Stimulated activated CD4-positive, alpha-beta T cell treated with anti-CD3 and anti-CD28 coated beads, Interleukin-4, amount 100 ng/mL, for 4 hours (primary cell): ENCODE measurements around the gene CMC4.
A peak's percentile ranks its signal among the peaks of the same experiment; 100 is the strongest.

Experiments
- DNase-seq, 2 experiments: peaks; one replicate each; pipeline ENCODE4 v3.0.0-alpha.2; 2020

CMC4 gene

DNA sequence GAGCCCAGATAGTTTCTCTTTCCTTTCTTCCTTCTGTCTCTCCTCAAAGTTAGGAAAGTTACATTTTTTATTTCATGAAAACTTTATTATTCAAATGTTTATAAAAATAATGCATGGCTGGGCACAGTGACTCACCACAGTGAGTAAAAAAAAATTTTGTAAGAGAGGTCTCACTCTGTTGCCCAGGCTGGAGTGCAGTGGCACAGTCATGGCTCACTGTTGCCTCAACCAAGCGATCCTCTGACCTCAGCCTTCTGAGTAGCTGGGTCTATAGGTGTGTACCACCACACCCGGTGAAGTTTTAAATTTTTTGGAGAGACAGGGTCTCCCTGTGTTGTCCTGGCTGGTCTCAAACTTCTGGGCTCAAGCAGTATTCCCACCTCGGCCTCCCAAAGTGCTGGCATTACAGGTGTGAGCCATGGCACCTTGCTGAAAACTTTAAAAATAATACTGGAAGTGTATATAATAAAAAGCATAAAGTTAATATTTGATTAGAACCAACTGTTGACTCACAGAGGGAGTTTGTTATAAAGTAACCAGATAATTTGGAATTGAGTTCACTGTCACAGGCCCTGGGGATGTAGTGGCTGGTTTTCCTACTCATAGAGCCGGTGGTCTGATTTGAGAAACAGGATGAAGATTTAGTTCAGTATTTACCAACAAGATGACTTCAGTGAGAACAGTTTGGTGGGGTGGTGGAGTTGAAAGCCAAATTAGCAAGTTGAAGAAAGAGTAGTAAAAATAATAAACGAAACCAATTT, 18.0 kb downstream of the CMC4 start:
- DNase-seq: no peak

DNA sequence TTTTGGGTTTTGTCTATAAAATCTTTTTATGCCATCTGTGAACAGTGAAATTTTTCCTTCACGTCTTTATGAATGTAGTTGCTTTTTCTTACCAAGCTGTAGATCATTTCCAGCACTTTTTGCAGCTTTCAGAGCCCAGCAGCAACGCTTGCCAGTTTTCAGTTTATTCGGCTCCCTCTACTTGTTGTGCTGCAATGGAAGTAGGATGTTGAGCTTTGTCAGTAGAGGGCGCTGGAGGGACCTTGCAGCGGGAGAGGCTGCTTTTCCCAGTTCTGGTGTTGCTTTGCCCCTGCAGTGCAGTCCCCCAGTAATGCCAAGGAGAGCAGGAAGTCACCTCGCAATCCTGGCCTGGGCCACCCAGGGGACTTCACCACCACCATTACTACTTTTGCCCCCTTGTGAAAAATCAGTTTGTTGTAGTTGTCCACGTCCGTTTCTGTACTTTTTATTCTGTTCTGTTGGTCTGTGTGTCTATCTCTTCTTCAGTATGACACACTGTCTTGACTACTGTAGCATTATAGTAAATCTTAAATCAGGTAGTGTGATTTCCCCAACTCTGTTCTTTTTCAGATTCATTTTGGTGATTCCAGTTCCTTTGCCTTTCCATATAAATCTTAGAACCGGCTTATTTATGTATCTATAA, 21.8 kb downstream of the CMC4 start:
- DNase-seq: no peak

DNA sequence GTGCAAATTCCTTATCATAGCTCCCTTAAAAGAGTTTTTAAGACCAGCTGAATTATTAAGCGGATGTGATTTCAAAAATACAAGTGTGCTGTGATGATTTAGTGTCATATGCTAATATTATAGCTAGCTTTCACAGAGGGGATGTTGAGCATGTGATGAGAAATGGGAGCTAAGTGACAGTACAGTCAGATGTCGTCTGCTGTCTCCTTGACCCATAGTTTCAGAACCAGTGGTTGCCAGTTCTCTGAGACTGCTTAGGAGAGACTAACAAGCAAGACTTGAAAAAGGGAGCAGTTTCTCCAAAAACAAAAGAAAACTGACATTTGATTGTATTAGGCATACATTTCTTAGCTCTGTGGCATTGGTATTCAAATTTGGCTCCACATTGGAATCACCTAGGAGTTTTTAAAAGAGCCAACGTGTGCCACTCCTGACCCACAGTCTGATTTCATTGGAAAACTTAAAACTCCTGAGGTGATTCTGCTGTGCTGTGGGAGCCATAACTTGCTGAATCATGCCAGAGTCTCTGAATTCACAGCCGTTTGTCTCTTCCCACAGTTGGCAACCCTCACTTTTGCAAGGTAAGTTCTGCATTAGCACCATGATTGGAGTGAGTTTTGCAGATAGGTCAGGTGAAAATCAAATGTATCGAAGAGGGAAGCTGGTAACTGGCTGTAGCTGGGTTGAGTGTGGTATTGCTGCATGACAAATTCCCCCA, 24.0 kb downstream of the CMC4 start:
- no peak for DNase-seq

DNA sequence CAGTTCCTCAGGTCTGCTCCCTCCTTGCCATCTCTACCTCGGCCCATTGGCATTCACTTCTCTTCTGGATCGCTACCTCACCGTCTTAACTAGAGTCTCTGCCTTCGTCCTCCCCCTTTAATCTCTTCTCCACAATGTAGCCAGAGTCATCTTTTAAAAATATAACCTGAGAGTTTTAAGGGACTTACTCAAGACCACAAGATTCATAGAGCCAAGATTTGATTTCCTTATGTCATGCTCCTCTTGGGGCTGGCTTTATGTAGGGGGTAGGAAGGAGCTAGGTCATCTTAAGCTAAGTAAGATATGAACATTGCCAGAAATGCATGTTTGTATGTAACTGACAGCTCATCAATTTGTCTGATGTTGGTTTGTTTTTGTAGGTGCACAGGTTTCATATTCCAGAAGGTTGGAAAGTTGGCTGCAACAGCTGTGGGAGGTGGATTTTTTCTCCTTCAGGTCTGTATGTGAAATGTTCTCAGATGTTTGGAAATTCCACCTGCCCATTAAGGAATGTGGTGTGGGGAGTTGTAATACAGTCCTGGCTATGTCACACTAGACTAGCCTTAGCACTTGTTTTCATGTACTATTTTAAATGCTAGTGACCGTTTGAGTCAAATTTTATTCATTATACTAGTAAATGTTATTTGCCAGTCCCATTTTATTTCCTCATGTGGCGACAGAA, 24.7 kb downstream of the CMC4 start:
- DNase-seq: no peak

DNA sequence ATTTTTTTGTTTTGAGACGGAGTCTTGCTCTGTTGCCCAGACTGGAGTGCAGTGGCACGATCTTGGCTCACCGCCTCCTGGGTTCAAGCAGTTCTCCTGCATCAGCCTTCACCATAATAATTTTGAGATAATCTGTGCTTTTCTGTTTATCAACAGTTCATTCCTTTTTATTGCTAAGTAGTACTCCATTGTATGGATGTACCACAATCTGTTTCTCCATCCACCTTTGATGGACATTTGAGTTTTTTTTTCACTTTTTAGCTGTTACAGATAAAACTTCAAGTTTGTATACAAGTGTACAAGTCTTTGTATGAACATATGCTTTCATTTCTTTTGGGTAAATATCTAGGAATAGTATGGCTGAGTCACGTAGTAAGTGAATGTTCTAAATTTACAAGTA, 35.2 kb downstream of the CMC4 start:
- no peak for DNase-seq

DNA sequence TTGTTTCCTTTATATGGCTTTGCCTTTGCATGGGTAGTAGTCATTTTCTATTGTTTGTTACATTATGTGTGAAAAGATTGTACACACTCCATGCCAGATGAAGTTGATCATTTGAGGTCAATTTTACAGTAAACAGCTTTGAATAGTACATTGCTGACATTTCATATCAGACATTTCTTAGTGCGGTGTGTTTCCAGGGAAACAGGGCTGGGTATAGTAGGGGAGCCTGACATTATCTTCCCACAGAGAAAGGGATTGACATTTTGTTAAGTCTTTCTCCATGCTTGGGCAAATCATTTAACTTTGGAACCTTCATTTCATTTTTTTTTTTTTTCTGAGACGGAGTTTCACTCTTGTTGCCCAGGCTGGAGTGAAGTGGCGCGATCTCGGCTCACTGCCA, 39.3 kb downstream of the CMC4 start:
- DNase-seq: no peak

DNA sequence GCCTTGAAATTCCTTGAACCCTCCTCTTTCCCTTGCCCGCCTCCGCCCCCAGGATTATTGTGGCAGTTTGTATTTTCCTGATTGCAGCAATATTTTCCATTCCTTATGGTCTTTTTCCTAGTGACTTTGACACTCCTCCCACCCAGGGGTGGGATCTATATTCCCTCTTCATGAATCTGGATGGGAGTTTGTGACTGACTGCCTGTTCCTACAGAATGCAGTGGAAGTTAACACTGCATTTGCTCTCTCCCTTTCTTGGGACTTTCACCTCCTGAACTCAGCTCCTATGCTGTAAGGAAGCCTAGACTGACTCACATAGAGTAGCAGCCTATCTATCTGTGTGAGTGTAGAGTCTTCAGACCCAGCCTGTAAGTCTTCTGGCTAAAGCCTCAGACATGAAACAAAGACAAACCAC, 42.1 kb downstream of the CMC4 start:
- DNase-seq: no peak

DNA sequence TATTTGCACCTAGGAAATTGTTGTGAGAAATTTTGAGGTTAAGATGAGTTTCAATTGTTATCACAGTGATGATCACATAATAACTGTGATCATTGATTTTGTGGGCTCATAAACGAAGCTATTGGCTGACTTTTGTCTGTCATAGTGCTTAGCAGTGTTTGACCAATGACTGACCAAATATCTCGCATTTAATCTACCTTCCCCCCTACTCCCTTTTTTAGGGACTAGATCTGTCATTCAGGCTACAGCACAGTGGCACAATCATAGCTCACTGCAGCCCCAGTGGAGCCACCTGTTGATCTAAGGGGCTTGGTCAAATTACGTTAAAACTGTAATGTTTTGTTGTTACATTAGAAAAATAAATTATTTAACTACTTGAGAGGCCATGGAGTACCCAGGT, 42.8 kb downstream of the CMC4 start:
- DNase-seq: no peak

DNA sequence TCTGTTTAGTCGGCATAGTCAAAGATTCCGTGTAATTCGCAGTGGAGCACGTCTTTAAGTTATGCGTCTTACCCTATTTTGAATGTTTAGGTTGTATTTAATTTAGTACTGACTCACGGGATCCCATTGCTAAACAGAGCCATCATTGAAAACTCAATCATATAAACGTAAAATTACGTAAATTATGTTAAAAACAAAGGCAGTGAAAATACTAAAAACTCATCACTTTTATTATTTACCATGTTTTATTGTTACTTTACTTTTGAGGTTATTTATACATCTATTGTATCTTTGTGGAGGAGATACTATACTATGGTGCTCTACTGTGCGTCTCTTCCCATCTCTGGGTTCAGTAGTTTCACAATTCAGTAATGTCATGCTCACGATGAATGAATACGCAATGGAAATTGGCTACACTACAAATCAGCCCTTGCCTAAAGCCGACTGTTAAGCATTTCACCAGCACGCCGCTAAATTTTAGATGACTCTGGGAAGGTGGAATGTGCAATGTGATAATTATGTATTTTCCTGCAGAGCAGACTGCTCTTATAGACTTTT, 43.3 kb downstream of the CMC4 start:
- DNase-seq: peak in 1 of 2 experiments; percentile 6

DNA sequence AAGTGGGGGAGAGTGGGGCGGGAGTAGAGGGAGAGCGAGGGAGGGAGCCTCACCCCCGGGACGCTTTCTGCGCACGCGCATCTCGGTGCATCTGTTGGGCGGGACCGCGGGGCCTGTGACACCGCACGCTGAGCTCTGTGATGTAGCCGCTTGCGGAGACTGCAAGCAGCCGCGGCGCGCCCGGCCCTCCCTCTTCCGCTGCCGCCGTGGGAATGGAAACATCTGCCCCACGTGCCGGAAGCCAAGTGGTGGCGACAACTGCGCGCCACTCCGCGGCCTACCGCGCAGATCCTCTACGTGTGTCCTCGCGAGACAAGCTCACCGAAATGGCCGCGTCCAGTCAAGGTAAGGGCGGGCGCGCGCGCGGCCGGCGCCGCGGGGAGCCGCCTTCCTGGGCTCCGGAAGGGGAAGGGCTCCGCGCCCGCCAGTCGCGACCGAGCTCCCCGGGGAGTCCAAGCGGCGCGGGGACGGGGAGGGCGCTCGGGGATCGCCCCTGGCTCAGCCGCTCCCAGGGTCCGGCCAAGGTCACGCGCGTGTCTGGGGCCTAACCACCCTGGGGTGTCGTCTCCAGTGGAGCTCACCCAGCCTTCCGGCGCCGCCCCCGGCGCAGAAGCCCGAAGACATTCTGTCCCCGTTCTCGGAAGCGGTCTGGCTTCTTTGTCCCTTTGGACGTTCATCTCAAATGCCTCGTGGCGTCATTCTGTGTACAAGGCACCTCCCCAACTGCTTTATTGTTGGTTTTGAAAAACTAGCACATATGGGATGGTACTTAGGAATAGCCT, 44.0 kb downstream of the CMC4 start, which contains the start of gene FUNDC2:
Gene FUNDC2, plus strand, starts transcription at position 118 of the 782 bp plus-strand sequence. Its CDS starts 95 bp downstream, at position 213.
- DNase-seq: peak; percentile 83 to 96

DNA sequence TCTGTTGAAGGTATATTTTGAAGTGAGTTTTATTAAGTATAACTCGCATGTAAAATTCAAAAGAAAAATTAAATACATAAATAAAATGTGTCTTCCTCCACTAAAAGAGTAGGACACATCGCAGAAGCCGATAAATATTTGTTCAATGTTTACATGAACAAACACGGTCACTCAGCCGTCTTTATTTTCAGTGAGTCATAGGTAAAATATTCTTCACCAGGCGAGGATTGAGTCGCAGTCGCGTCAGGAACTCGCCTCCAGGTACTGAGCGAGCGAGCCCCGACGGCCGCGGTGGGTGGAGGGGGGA, 44.6 kb downstream of the CMC4 start:
- DNase-seq: no peak

DNA sequence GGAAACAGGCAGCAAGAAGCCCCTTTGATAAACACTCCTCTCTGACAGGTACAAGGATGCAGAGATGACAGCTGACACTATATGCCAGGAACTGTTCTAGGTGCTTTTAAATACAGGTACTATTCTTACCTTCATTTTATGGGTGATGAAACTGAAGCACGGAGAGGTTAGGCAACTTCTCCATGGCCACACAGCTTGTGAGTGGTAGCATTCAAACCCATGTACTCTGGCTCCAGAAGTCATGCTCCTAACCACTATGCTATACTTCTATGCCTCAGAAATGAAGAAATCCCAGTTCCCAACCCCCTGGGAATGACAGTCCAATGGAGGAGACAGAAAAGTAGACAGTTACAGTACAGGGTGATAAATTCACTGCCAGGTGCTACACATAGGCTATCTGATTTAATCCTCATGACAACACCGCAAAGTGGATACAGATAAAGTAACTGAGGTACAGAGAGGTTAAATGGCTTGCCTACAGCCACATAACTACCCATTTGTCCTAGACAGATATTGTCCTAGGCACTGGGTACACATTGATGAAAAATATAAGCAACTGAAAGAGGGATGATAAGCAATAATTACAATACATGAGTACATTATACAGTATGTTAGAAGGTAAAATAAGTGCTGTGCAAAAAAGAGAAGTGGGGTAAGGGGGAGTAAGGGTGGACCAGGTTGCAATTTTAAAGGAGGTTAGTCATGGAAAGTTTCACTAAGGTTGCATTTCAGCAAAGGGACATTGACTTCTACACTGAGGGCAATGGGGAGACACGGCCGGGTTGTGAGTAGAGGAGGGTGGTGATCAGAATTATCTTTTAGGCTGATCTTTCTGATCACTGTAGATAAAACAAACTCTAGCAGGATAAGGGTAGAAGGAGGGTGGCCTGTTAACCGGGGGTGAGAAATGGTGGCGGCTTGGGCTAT, 46.8 kb downstream of the CMC4 start:
- no peak for DNase-seq

DNA sequence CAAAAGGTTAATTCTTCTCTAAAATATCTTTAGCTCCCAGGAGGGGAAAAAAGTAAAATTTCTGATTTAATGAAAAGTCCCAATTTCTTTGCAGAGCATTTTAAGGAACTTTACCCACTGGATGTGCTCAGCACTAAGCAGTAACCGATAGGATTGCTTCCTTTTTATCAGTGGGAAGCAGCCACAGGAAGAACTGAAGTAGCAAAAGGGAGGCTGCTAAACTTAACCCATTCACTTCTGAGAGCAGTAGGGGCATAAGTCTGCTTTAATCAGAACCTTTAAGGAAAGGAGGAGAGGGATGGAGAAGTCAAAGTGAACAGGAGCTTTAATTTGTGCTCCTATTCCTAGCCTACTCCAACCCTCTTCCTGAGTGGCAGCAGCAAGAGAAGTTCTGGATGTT, 48.4 kb downstream of the CMC4 start, which contains the start of gene F8:
Gene F8, minus strand, starts transcription at position 139 of the 400 bp plus-strand sequence. CDS start 171 bp downstream, outside the sequence.
- DNase-seq: no peak

DNA sequence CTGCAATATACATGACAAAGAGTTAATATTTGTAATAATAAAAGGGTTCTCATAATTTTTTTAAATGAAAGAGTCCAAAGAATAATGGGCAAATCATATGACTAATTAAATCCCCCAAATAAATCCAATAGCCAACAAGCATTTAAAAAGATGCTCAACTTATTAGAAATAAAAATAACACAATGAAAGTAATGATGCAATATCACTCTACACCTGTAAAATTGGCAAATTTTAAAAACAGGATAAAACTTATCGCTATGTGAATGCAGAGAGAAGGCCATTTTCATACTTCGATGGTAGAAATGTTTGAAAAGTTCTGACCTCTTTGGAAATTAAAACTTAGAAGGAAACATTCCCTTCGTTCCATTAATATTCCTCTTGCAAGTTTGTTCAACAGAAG, 50.3 kb downstream of the CMC4 start:
- no peak for DNase-seq
